HEK293T (cell line): ENCODE data around the gene DNPH1.

Experiments used
- BHLHE40 ChIP-seq: fragments of 450-650 bp; IDR thresholded peaks from 2 replicates; pipeline ENCODE4 v1.6.1; 2016; ENCODE audit warnings: mild to moderate bottlenecking, moderate library complexity, borderline replicate concordance
- CTBP1 ChIP-seq: fragments of 450-650 bp; IDR thresholded peaks from 2 replicates; pipeline ENCODE4 v1.6.1; 2016; ENCODE audit warnings: borderline replicate concordance
- ELF4 ChIP-seq: fragments of 450-650 bp; IDR thresholded peaks from 2 replicates; pipeline ENCODE4 v1.6.1; 2017; ENCODE audit warnings: antibody characterized with exemption
- FOXK2 ChIP-seq: fragments of 450-650 bp; IDR thresholded peaks from 2 replicates; pipeline ENCODE4 v1.6.1; 2016; ENCODE audit warnings: mild to moderate bottlenecking
- FOXM1 ChIP-seq: fragments of 450-650 bp; IDR thresholded peaks from 2 replicates; pipeline ENCODE4 v1.6.1; 2017; ENCODE audit warnings: mild to moderate bottlenecking, borderline replicate concordance
- L3MBTL2 ChIP-seq: fragments of 450-650 bp; conservative IDR thresholded peaks from 2 replicates; pipeline ENCODE4 v1.6.1; 2016; ENCODE audit warnings: mild to moderate bottlenecking
- LEF1 ChIP-seq: fragments of 450-650 bp; IDR thresholded peaks from 2 replicates; pipeline ENCODE4 v1.6.1; 2017; ENCODE audit warnings: mild to moderate bottlenecking, borderline replicate concordance
- NFRKB ChIP-seq: fragments of 450-650 bp; IDR thresholded peaks from 2 replicates; pipeline ENCODE4 v1.6.1; 2016; ENCODE audit warnings: mild to moderate bottlenecking, moderate library complexity
- PKNOX1 ChIP-seq: fragments of 450-650 bp; IDR thresholded peaks from 2 replicates; pipeline ENCODE4 v1.6.1; 2016
- SP1 ChIP-seq: fragments of 450-650 bp; IDR thresholded peaks from 2 replicates; pipeline ENCODE4 v1.6.1; 2017
- SUZ12 ChIP-seq: fragments of 450-650 bp; IDR thresholded peaks from 2 replicates; pipeline ENCODE4 v1.6.1; 2016; ENCODE audit warnings: mild to moderate bottlenecking
- TARDBP ChIP-seq: fragments of 450-650 bp; IDR thresholded peaks from 2 replicates; pipeline ENCODE4 v1.6.1; 2016
- ZNF384 ChIP-seq: fragments of 450-650 bp; IDR thresholded peaks from 2 replicates; pipeline ENCODE4 v1.6.1; 2016

DNA sequence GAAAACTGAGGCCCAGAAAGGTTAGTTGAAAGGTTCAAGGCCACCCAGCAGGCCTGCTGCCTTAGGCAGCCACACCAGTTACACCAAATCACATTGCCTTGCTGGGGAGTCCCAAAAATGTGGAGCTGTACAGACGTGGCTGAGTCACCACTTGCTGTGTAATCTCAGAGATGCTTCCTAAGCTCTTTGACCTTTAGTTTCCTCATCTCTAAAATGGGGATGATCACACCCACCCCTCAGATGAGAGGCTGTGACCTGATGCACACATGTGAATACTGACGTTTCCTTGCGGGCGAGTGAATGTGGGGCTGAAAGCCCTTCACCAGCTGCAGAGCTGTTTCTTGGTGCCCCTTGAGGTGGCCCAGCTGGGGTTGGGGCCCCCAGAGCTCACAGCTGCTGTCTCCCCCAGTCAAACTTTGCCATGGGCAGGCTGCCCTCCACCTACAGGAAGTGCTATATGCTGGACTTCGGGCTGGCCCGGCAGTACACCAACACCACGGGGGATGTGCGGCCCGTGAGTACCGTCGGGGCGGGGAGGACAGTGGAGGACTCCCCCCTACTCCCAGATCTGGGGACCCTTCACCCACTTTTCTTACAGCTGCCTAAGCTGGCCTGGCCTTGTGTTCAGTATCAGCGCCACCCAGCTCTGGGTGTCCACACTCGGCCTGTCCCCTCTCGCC, 25.0 kb upstream of the DNPH1 start:
- TF ChIP-seq TARDBP, result no peak
- no peak for TF ChIP-seq PKNOX1
- no peak for TF ChIP-seq ELF4
- no peak for TF ChIP-seq SP1
- TF ChIP-seq FOXK2, result no peak
- TF ChIP-seq FOXM1, result no peak
- no peak for TF ChIP-seq SUZ12
- TF ChIP-seq LEF1, result no peak
- no peak for TF ChIP-seq BHLHE40
- no peak for TF ChIP-seq ZNF384
- TF ChIP-seq CTBP1, result no peak
- no peak for TF ChIP-seq L3MBTL2
- TF ChIP-seq NFRKB, result no peak
